KBM-7 (cell line): ENCODE measurements around the gene DPM1.

Source experiments
- DNase-seq: peaks from one replicate; pipeline ENCODE4 v3.0.0-alpha.2; 2015
- in situ Hi-C: fragments of 300-500 bp; cut with MboI; formaldehyde crosslinking; loops from 2 replicates; pipeline ENCODE4 v1.14.3; 2020; ENCODE audit warnings: low sequenced_read_pairs, low pct_unique_long_range_greater_than_20kb, mixed read lengths

The DPM1 gene

DNA sequence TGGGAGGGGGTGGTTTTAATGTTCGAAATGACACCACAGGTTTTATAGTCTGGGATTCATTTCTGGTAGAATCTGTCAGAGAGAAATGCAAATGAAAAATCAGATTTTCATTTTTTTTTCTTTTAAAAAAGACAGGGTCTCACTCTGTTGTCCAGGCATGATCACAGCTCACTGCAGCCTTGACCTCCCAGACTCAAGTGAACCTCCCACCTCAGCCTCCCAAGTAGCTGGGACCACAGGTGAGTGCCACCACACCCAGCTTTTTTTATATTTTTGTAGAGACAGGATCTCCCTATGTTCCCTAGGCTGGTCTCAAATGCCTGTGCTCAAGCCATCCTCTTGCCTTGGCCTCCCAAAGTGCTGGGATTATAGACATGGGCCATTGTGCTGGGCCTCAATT lies 24.7 kb downstream of the DPM1 start:
- in situ Hi-C loops, result no loop called here
- no peak for DNase-seq

DNA sequence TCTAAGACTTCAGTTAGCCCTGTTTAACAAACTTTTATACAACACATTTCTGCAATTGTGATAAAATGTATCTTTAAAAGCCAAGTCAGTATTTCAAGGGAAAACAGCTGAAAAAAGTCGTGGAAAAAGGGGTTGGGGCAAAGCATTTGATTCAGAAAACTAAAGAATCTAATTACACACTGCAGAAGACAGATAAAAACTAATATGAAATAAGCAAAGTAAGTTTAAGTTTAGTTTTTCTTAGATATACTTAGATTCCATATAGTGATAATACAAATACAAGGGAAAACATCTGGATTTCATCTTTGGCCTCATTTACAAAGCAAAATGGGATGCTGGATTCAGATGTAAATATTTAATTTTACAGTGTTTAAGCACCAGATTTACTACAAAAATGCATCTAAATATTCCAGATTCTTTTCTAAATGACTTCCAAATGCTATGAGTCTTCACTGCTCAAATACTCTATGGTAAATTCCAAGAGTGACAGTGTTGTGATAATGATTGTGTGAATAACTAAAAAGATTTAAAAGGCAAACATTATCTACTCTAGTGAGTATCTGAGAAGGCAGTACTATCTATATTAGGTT lies 25.5 kb downstream of the DPM1 start:
- no peak for DNase-seq
- in situ Hi-C loops, result no loop called here

- DNase-seq, result peak; percentile 17
- in situ Hi-C loops, result no loop called here
Measured at GRCh38 chr20:50932016-50932485, 26.3 kb downstream of the DPM1 start.

- DNase-seq, result peak; percentile 96
- in situ Hi-C loops, result no loop called here
Measured at GRCh38 chr20:50931306-50932015, 26.9 kb downstream of the DPM1 start, which contains the start of gene ADNP. TSS of gene ADNP (minus strand) at chr20:50931437. CDS start at chr20:50903996, 27,441 bp downstream.

- in situ Hi-C loops, result no loop called here
- no peak for DNase-seq
Measured at GRCh38 chr20:50930976-50931305, 27.4 kb downstream of the DPM1 start.

DNA sequence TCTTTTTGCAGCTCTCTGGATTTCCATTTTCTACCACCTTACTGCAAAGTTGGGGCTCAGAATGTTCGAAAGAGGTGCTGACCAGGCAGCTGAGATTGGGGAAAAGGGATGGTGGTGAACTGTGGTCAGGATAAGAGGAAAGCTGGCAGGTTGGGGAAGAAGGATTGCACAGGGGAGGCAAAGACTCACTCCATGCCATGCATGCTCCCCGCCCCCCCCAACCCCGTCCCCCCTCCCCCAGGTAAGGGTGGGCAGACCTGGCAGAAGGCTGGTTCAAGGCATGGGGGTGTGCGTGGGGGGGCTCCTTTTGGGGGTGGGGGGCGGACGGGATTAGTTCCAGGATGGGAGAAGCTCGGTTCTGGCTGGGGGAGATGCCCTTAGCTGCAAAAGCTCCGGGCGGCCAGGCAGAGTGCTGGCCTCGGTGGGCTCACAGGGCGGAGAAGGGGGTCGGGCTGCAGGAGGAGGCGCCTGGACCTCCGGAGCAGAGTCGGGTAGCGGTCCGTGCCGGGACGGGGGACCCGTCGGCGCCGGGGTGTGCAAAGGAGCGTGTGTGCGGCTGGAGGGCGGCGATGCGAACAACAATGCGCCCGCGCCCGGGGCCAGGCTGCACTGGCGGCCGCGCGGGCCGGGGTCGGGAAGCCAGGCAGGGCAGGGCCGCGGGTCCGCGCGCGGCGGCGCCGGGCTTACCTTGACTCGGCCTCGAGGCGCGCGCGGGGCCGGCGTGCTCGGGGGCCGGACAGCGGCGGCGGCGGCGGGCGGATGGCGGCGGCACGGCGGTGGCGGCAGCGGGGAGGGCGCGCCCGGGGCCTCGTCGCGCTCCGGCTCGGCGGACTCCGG lies 28.0 kb downstream of the DPM1 start:
- in situ Hi-C loops, result no loop called here
- no peak for DNase-seq

GRCh38 chr20:50929299-50930138 lies 28.8 kb downstream of the DPM1 start:
- in situ Hi-C loops, result no loop called here
- DNase-seq, result peak; percentile 98

DNA sequence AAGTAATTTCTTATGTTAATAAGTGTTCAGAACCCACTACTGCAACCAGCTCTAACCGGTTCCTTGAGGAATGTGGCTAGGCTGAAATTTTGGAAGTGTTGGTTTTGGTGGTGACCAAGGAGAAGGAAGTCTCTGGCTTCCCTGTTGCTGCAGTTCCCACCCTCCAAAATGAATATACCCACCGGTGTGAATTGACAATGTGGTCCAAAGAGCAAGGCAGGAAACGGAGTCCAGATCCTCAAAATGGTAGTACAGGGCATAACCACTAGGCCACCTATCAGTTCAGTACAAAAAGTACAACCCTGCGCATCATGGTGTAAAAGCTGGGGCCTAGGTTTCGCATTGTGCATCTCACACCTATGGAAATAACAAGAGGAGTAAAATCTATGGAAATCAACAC lies 29.9 kb downstream of the DPM1 start:
- DNase-seq, result peak; percentile 23
- in situ Hi-C loops, result no loop called here

- in situ Hi-C loops, result no loop called here
- no peak for DNase-seq
Measured at GRCh38 chr20:50926530-50926929, 31.8 kb downstream of the DPM1 start.

- in situ Hi-C loops, result no loop called here
- DNase-seq, result no peak
Measured at GRCh38 chr20:50924261-50924920, 33.9 kb downstream of the DPM1 start.

DNA sequence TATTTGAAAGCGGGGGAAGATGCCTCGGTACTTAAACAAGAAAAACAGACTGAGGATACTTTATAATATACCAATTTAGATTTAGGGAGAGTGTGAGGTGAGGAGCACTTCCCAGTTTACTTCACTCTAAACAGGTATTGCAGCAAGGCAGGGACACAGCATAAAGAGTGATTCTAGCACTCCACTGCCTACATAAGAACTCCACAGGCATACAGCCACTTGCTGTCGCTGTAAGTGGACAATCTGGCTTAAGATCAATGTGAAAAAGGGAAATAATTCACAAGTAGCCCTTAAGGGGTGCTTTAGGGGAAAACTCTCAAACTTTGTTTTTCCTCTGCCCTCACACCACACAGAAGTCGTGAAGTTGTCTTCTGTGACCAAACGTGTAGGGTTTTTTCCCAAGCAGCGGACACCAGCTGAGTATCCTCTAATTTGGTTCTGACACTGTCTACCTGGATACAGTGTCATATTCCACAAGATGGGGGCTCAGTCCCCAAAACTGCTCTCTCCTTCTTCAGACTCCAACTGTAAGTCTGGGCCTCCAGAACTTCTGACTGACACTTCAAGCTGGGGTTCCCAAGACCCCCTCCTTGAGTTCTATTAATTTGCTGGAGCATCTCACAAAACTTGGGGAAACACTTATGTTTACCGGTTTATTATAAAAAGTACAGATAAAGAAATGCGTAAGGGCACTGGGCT lies 36.4 kb downstream of the DPM1 start:
- in situ Hi-C loops, result no loop called here
- DNase-seq, result no peak

- no peak for DNase-seq
- in situ Hi-C loops, result no loop called here
Measured at GRCh38 chr20:50920997-50921396, 37.3 kb downstream of the DPM1 start.

DNA sequence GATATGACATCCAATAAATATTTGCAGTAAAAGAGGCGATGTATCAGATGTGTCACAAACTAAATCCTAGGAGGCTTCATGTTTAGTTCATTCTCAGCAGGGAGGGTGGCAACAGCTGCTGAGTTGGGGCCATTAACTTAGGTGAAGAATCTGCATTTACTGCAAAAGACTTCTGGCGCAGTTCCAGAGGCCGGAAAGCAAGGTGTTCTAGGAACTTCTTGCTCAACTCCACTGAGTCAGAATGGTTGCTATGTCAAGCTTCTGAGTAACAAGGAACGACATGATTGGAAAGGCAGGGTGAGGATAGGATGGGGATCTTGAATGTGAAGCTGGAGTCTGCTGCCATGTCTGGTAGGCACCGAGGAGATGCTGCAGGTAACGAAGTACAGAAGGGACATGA lies 38.8 kb downstream of the DPM1 start:
- no peak for DNase-seq
- in situ Hi-C loops, result no loop called here

- in situ Hi-C loops, result no loop called here
- no peak for DNase-seq
Measured at GRCh38 chr20:50918403-50918802, 39.9 kb downstream of the DPM1 start.

DNA sequence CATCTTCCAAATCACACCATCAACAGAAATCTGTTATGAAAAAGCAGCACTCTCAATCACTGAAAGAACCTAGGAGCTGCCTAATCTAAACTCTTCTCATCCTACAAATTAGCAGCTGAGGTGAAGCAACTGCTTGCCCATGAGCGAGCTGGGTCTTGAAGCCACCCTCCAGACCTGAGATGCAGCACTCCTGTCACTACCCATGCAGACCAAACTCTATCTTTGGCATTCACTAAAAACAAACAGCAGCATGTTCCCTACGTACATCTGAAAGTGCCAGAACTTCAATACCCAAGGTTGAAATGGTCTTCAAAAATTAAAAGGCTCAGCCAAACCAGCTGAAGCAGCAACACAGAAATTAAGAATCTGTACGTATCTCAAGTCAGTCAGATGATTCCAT lies 41.4 kb downstream of the DPM1 start:
- DNase-seq, result no peak
- in situ Hi-C loops, result no loop called here

- in situ Hi-C loops, result no loop called here
- DNase-seq, result no peak
Measured at GRCh38 chr20:50916257-50916656, 42.1 kb downstream of the DPM1 start.

- DNase-seq, result no peak
Measured at GRCh38 chr20:50915424-50915823, 42.9 kb downstream of the DPM1 start.

GRCh38 chr20:50913690-50914375 lies 44.5 kb downstream of the DPM1 start:
- in situ Hi-C loops, result no loop called here
- DNase-seq, result no peak

More at GRCh38 chr20:50915424-50915823, 42.9 kb downstream of the DPM1 start:
- in situ Hi-C loops, result no loop called here
